Omental fat pad (tissue), 4 donors: ENCODE data around the gene VPS35. TPM values are rescaled to one million over a fixed set of nuclear protein-coding genes. Genes with fewer than 3 reads are reported as not detected.

ENCODE experiments used
- ATAC-seq: fragments of 150-250 bp; one replicate; pipeline ENCODE4 v1.9.1; 2016; ENCODE audit warnings: mild to moderate bottlenecking, moderate library complexity; ENCODE audit not compliant: low FRiP score
- DNase-seq: peaks from one replicate; pipeline ENCODE4 v3.0.0-alpha.2; 2019; ENCODE audit warnings: low spot score
- CTCF ChIP-seq, 3 donors: fragments of 450-650 bp; IDR thresholded peaks; one replicate each; pipeline ENCODE4 v1.5.1; 2016 to 2017; ENCODE audit warnings: antibody characterized with exemption in 3 of 3, mild to moderate bottlenecking in 3 of 3, moderate library complexity in 2 of 3
- total RNA-seq, 4 donors: library from RNA; depleted of rRNA; stranded (reverse); fragments of >200 nt; gene quantifications; one replicate each; pipeline ENCODE4 v1.1.0, GENCODE V29; 2016

The VPS35 gene
- total RNA-seq, 4 donors from 2014 or later, result 49.4 to 74.5 (median 63.0) TPM

DNA sequence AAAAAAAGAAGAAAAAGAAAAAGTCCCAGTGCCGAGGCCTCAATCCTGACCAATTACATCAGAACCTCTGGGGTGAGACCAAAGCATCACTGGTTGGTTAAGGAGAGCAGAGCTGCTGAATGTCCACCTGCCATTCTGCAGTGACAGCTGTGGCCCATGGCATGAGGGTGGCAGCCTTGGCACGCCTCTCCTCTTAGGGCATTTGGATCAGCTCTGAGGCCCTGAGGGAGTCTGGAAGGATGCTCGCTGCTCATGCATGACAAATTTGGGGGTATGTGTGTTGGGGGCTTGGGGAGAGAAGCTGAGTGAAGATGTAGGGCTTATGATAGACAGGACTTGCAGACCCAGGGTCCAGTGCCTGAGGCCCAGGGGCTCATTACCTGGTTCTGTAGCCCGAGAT, 32.9 kb upstream of the VPS35 start:
- no peak for TF ChIP-seq CTCF (IDR thresholded peaks at IDR 0.05)
- ATAC-seq (no peak), DNase-seq (no peak)

DNA sequence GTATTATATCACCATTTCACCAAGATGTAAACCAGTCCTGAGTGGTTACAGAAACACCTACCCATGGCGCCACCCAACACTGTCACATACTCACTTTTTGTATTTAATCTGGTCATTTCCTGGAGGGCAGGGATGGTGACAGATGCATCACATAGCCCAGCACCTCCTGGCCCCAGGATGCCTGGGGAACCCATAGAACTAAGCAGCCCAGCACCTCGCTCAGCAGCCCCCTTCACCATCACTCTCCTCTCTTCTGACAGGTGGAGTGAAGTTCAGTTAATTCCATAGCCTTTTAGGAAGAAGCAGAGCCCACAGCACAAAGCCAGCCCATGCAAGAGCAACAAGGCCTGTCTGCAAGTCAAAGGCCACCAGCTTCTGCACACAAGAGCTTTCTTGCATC, 31.6 kb upstream of the VPS35 start:
- DNase-seq, result no peak
- no peak for TF ChIP-seq CTCF (IDR thresholded peaks at IDR 0.05)
- no peak for ATAC-seq

DNA sequence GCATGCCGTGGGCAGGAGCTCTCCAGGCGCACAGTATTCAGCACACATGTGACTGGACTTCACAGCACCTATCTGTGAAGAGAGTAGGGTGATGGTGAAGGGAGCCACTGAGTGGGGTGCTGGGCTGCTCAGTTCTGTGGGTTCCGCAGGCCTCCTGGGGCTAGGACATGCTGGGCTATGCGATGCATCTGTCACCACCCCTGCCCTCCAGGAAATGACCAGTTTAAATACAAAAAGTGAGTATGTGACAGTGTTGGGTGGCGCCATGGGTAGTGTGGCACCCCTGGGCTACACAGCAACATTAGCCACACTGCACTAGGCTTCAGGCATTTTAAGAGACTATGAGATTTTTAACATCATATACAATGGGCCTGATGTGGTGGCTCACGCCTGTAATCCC, 30.6 kb upstream of the VPS35 start:
- no peak for TF ChIP-seq CTCF (IDR thresholded peaks at IDR 0.05)
- ATAC-seq (no peak), DNase-seq (no peak)

GRCh38 chr16:46718214-46718613, 29.2 kb upstream of the VPS35 start:
- no peak for TF ChIP-seq CTCF (IDR thresholded peaks at IDR 0.05)
- no peak for DNase-seq
- ATAC-seq, result no peak

DNA sequence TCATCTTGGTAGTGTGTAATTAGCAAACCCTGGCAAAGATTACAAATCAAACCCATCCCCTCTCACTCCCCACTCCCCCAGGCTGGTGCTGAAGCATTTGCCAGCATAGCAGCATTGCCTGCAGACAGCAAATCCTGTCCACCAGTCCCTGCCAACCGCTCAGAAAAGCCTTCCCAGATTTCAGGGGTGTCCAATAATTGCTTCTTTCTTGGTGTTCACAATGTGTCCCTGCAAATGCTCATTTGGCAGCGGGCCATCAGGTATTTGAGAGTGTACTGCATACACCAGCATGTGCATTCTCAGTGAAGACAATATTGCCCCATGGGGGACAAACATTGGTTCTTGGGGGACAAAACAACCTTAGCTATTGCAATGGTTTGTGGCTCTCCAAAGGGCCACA, 28.7 kb upstream of the VPS35 start:
- DNase-seq (no peak), ATAC-seq (no peak)
- no peak for TF ChIP-seq CTCF (IDR thresholded peaks at IDR 0.05)

GRCh38 chr16:46715769-46716305, 26.9 kb upstream of the VPS35 start:
- DNase-seq (no peak), ATAC-seq (no peak)
- no peak for TF ChIP-seq CTCF (IDR thresholded peaks at IDR 0.05)

- TF ChIP-seq CTCF (IDR thresholded peaks at IDR 0.05), result no peak
- ATAC-seq (no peak), DNase-seq (no peak)
Measured at GRCh38 chr16:46714797-46715591, 26.0 kb upstream of the VPS35 start.
